MCF 10A (cell line): ENCODE measurements around the gene SLC26A11. TPM values are rescaled to one million over a fixed set of nuclear protein-coding genes. Genes with fewer than 3 reads are reported as not detected.
"Not testable (repeated sequence)": the region's sequence is repeated elsewhere in the genome, so short reads cannot be mapped to it uniquely, and the experiment has no call there.

Source experiments
- BruUV-seq: library from RNA; stranded (reverse); fragments of 400-500 nt; replicated peaks from 2 replicates; lab custom pipeline; 2021; lab: Mats Ljungman, UMichigan
- CTCF ChIA-PET: fragments of 300-600 bp; sonication (Branson Sonifier 250); formaldehyde crosslinking; extraction: SDS; loops from one replicate; lab custom pipeline; 2021; ENCODE audit warnings: antibody characterized with exemption, inconsistent platforms; lab: Yijun Ruan, JAX
- POLR2A ChIA-PET: fragments of 300-600, 350-650 bp; sonication (Branson Sonifier 250); formaldehyde crosslinking; extraction: SDS; loops from one replicate; lab custom pipeline; 2020; ENCODE audit warnings: antibody characterized with exemption, inconsistent platforms; lab: Yijun Ruan, JAX
- DNase-seq: peaks from one replicate; pipeline ENCODE4 v3.0.0-alpha.2; 2018; ENCODE audit not compliant: unreplicated experiment
- H3K27ac Mint-ChIP-seq: one replicate; pipeline ENCODE4 v1.8.0; 2022; ENCODE audit warnings: mild to moderate bottlenecking, low read depth, mixed read lengths; ENCODE audit not compliant: unreplicated experiment
- H3K27me3 Mint-ChIP-seq: one replicate; pipeline ENCODE4 v1.8.0; 2022; ENCODE audit warnings: mixed read lengths; ENCODE audit not compliant: insufficient read depth, unreplicated experiment
- H3K36me3 Mint-ChIP-seq: one replicate; pipeline ENCODE4 v1.8.0; 2022; ENCODE audit warnings: mild to moderate bottlenecking, moderate library complexity, mixed read lengths; ENCODE audit not compliant: insufficient read depth, unreplicated experiment
- H3K4me1 Mint-ChIP-seq: one replicate; pipeline ENCODE4 v1.8.0; 2022; ENCODE audit warnings: mixed read lengths; ENCODE audit not compliant: insufficient read depth, unreplicated experiment
- H3K4me3 Mint-ChIP-seq: one replicate; pipeline ENCODE4 v1.8.0; 2022; ENCODE audit warnings: mild to moderate bottlenecking, moderate library complexity, mixed read lengths; ENCODE audit not compliant: unreplicated experiment
- H3K9me3 Mint-ChIP-seq: one replicate; pipeline ENCODE4 v1.8.0; 2022; ENCODE audit warnings: mixed read lengths; ENCODE audit not compliant: unreplicated experiment
- intact Hi-C: fragments of 100-400 bp; cut with micrococcal nuclease; formaldehyde crosslinking; loops from 2 replicates; pipeline ENCODE4 v1.14.1; 2022
- total RNA-seq: library from RNA; stranded (reverse); gene quantifications from 2 replicates; pipeline ENCODE4 v1.2.3, GENCODE V29; 2022
- TF ChIP-seq, protein P1 (sequence below): fragments of 200-600 bp; IDR thresholded peaks from one replicate; pipeline ENCODE4 v1.8.0; 2022; ENCODE audit warnings: antibody characterized with exemption, mild to moderate bottlenecking; ENCODE audit not compliant: unreplicated experiment

Gene SLC26A11
- total RNA-seq, 1 experiment from 2014 or later = 11.7 TPM

GRCh38 chr17:80242505-80242904 is 22.3 kb downstream of the SLC26A11 start:
- TF ChIP-seq, protein P1, sequence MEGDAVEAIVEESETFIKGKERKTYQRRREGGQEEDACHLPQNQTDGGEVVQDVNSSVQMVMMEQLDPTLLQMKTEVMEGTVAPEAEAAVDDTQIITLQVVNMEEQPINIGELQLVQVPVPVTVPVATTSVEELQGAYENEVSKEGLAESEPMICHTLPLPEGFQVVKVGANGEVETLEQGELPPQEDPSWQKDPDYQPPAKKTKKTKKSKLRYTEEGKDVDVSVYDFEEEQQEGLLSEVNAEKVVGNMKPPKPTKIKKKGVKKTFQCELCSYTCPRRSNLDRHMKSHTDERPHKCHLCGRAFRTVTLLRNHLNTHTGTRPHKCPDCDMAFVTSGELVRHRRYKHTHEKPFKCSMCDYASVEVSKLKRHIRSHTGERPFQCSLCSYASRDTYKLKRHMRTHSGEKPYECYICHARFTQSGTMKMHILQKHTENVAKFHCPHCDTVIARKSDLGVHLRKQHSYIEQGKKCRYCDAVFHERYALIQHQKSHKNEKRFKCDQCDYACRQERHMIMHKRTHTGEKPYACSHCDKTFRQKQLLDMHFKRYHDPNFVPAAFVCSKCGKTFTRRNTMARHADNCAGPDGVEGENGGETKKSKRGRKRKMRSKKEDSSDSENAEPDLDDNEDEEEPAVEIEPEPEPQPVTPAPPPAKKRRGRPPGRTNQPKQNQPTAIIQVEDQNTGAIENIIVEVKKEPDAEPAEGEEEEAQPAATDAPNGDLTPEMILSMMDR = no peak
- POLR2A ChIA-PET = no interaction called here
- H3K27me3 Mint-ChIP-seq = no peaks in the 10 kb centered on the region
- no peaks in the 10 kb centered on the region for H3K4me1 Mint-ChIP-seq
- DNase-seq = no peak
- no peaks in the 10 kb centered on the region for H3K9me3 Mint-ChIP-seq
- CTCF ChIA-PET = interaction anchor here (0.6 to 1.8 kb wide), 2 partner anchors 13 to 1398 kb away, joined by 3 to 4 read pairs; no protein-coding TSS in a partner anchor
- H3K36me3 Mint-ChIP-seq = peaks cover 25% of the 10 kb centered on the region
- intact Hi-C loops = no loop called here
- no TSS peak for BruUV-seq
- no peak overlapping the region for H3K4me3 Mint-ChIP-seq
- no peak overlapping the region for H3K27ac Mint-ChIP-seq

- Mint-ChIP-seq H3K4me3 (no peak overlapping the region), H3K4me1 (no peaks in the 10 kb centered on the region), H3K9me3 (no peaks in the 10 kb centered on the region), H3K36me3 (peaks cover 22% of the 10 kb centered on the region), H3K27ac (no peak overlapping the region), H3K27me3 (no peaks in the 10 kb centered on the region)
- intact Hi-C loops = no loop called here
- POLR2A ChIA-PET = interaction anchor here (0.6 kb wide), 1 partner anchor 164 kb away, joined by 5 read pairs; no protein-coding TSS in a partner anchor
- TF ChIP-seq, protein P1 = no peak
- DNase-seq = no peak
- no TSS peak for BruUV-seq
- CTCF ChIA-PET = no interaction called here
Measured at GRCh38 chr17:80243526-80244433, 23.6 kb downstream of the SLC26A11 start.

GRCh38 chr17:80244448-80244847 is 24.2 kb downstream of the SLC26A11 start:
- H3K27me3 Mint-ChIP-seq, DNase-seq, POLR2A ChIA-PET, BruUV-seq, H3K9me3 Mint-ChIP-seq, CTCF ChIA-PET, H3K4me1 Mint-ChIP-seq, H3K4me3 Mint-ChIP-seq, H3K27ac Mint-ChIP-seq, intact Hi-C loops: not testable (repeated sequence)
- H3K36me3 Mint-ChIP-seq = peaks cover 17% of the 10 kb centered on the region

GRCh38 chr17:80244871-80245509 is 24.8 kb downstream of the SLC26A11 start:
- no TSS peak for BruUV-seq
- Mint-ChIP-seq H3K36me3 (peaks cover 17% of the 10 kb centered on the region), H3K4me3 (no peak overlapping the region), H3K27ac (no peak overlapping the region), H3K4me1 (no peaks in the 10 kb centered on the region), H3K9me3 (no peaks in the 10 kb centered on the region), H3K27me3 (no peaks in the 10 kb centered on the region)
- intact Hi-C loops = no loop called here
- DNase-seq = no peak
- ChIA-PET POLR2A (no interaction called here), CTCF (no interaction called here)
- TF ChIP-seq, protein P1 = no peak
